SU-DHL-6 (cell line): Measurements from ENCODE around the gene SUN5.

Experiments used
- H2AFZ ChIP-seq: fragments of 200-600 bp; sonication (generic); 2 replicates; pipeline ENCODE4 v1.6.1; 2014; ENCODE audit warnings: low read depth, mild to moderate bottlenecking, moderate library complexity, mixed read lengths, antibody characterized with exemption, low read length; ENCODE audit not compliant: severe bottlenecking
- H3F3A ChIP-seq: fragments of 200-600 bp; shearing (Covaris generic); 2 replicates; pipeline ENCODE4 v1.6.0; 2016; ENCODE audit warnings: antibody characterized with exemption, mild to moderate bottlenecking; ENCODE audit not compliant: insufficient read depth
- H3K27ac ChIP-seq: fragments of 200-600 bp; sonication (generic); 2 replicates; pipeline ENCODE4 v1.5.1; 2016; ENCODE audit warnings: low read depth, mild to moderate bottlenecking, low read length, moderate library complexity, mixed read lengths
- H3K27me3 ChIP-seq: fragments of 200-600 bp; sonication (generic), shearing (Covaris generic); 2 replicates; pipeline ENCODE4 v1.6.0; 2014; ENCODE audit warnings: mild to moderate bottlenecking, low read length
- H3K36me3 ChIP-seq: fragments of 200-600 bp; sonication (generic); 2 replicates; pipeline ENCODE4 v1.6.1; 2014; ENCODE audit warnings: mild to moderate bottlenecking, low read length, mixed read lengths
- H3K4me2 ChIP-seq: fragments of 300-600, 200-600 bp; shearing (Covaris generic), sonication (generic); 2 replicates; pipeline ENCODE4 v1.6.0; 2014; ENCODE audit warnings: low read length, low read depth, mild to moderate bottlenecking; ENCODE audit not compliant: poor library complexity, severe bottlenecking
- H3K4me3 ChIP-seq: fragments of 200-600 bp; sonication (generic); 2 replicates; pipeline ENCODE4 v1.5.1; 2014; ENCODE audit warnings: antibody characterized with exemption, low read length, mild to moderate bottlenecking, mixed read lengths; ENCODE audit not compliant: insufficient read depth, poor library complexity, severe bottlenecking
- H3K79me2 ChIP-seq: fragments of 200-600 bp; sonication (generic); 2 replicates; pipeline ENCODE4 v1.6.1; 2014; ENCODE audit warnings: mild to moderate bottlenecking, low read length, moderate library complexity; ENCODE audit not compliant: insufficient read depth
- H3K9ac ChIP-seq: fragments of 200-600 bp; sonication (generic); 2 replicates; pipeline ENCODE4 v1.7.0; 2014; ENCODE audit warnings: mild to moderate bottlenecking, low read length
- H3K9me2 ChIP-seq: fragments of 200-600 bp; sonication (generic); replicated peaks from 2 replicates; pipeline ENCODE4 v1.6.1; 2014; ENCODE audit warnings: low read length; ENCODE audit not compliant: insufficient read depth
- H3K9me3 ChIP-seq: fragments of 200-600 bp; sonication (generic); 2 replicates; pipeline ENCODE4 v1.6.1; 2014; ENCODE audit warnings: low read length, mixed read lengths; ENCODE audit not compliant: insufficient read depth
- H4K20me1 ChIP-seq: fragments of 200-600 bp; sonication (generic); 2 replicates; pipeline ENCODE4 v1.6.1; 2014; ENCODE audit warnings: low read depth, mild to moderate bottlenecking, antibody characterized with exemption, low read length, moderate library complexity, mixed read lengths
- CTCF ChIP-seq: fragments of 200-600 bp; sonication (generic); IDR thresholded peaks from one replicate; pipeline ENCODE4 v1.5.1; 2017; ENCODE audit warnings: antibody characterized with exemption, mild to moderate bottlenecking, low read length, moderate library complexity; ENCODE audit not compliant: insufficient read depth, poor library complexity, severe bottlenecking
- EZH2phosphoT487 ChIP-seq: fragments of 200-600 bp; sonication (generic), shearing (Covaris generic); conservative IDR thresholded peaks from 2 replicates; pipeline ENCODE4 v1.6.1; 2018; ENCODE audit warnings: mild to moderate bottlenecking, antibody characterized with exemption, low read length, moderate library complexity, mixed read lengths

Gene SUN5

GRCh38 chr20:33004141-33004751 lies at the start of gene SUN5:
Gene SUN5, minus strand, starts transcription at chr20:33004433. Its CDS starts 93 bp downstream, at chr20:33004340.
- TF ChIP-seq EZH2phosphoT487 (no peak), CTCF (no peak)
- Histone ChIP-seq H3K36me3 (no peaks in the 10 kb centered on the region), H3K4me2 (no peak within 1 kb of the TSS), H3K79me2 (no peaks in the 10 kb centered on the region), H3K27me3 (no peaks in the 10 kb centered on the region), H2AFZ (no peak within 1 kb of the TSS), H3F3A (no peaks in the 10 kb centered on the region), H3K4me3 (no peak within 1 kb of the TSS), H3K9me3 (no peaks in the 10 kb centered on the region), H4K20me1 (no peaks in the 10 kb centered on the region), H3K27ac (no peak within 1 kb of the TSS), H3K9ac (no peak within 1 kb of the TSS), H3K9me2 (no peaks in the 10 kb centered on the region)

- TF ChIP-seq EZH2phosphoT487, result no peak
- no peak for TF ChIP-seq CTCF
- no peak within 1 kb of the TSS for H3K4me3 ChIP-seq
- no peak within 1 kb of the TSS for H3K27ac ChIP-seq
- no peaks in the 10 kb centered on the region for H3F3A ChIP-seq
- no peaks in the 10 kb centered on the region for H3K36me3 ChIP-seq
- no peaks in the 10 kb centered on the region for H3K9me3 ChIP-seq
- no peaks in the 10 kb centered on the region for H3K9me2 ChIP-seq
- H3K79me2 ChIP-seq, result no peaks in the 10 kb centered on the region
- H2AFZ ChIP-seq, result no peak within 1 kb of the TSS
- H3K4me2 ChIP-seq, result no peak within 1 kb of the TSS
- no peak within 1 kb of the TSS for H3K9ac ChIP-seq
- H4K20me1 ChIP-seq, result no peaks in the 10 kb centered on the region
- H3K27me3 ChIP-seq, result no peaks in the 10 kb centered on the region
These were observed 49.3 kb upstream of the SUN5 start, which contains the start of gene BPIFB3 for GRCh38 chr20:33053291-33054106. Gene BPIFB3, plus strand, starts transcription at chr20:33053903. Its CDS starts 1,533 bp downstream, at chr20:33055436.

- H3K27me3 ChIP-seq, result no peaks in the 10 kb centered on the region
- no peak overlapping the region for H3K9ac ChIP-seq
- no peak overlapping the region for H3K4me2 ChIP-seq
- H3K9me3 ChIP-seq, result no peaks in the 10 kb centered on the region
- TF ChIP-seq EZH2phosphoT487 (no peak), CTCF (no peak)
- H2AFZ ChIP-seq, result no peak overlapping the region
- no peaks in the 10 kb centered on the region for H3K79me2 ChIP-seq
- no peak overlapping the region for H3K27ac ChIP-seq
- no peaks in the 10 kb centered on the region for H3K9me2 ChIP-seq
- no peaks in the 10 kb centered on the region for H3F3A ChIP-seq
- no peaks in the 10 kb centered on the region for H3K36me3 ChIP-seq
- no peaks in the 10 kb centered on the region for H4K20me1 ChIP-seq
- no peak overlapping the region for H3K4me3 ChIP-seq
These were observed 47.1 kb upstream of the SUN5 start for GRCh38 chr20:33051333-33051732.
